Measurements from ENCODE around the gene IL17RB. TPM values are rescaled to one million over a fixed set of nuclear protein-coding genes. Genes with fewer than 3 reads are reported as not detected.

The IL17RB gene
- total RNA-seq, 1 donor from 2014 or later = 1.6 TPM

DNA sequence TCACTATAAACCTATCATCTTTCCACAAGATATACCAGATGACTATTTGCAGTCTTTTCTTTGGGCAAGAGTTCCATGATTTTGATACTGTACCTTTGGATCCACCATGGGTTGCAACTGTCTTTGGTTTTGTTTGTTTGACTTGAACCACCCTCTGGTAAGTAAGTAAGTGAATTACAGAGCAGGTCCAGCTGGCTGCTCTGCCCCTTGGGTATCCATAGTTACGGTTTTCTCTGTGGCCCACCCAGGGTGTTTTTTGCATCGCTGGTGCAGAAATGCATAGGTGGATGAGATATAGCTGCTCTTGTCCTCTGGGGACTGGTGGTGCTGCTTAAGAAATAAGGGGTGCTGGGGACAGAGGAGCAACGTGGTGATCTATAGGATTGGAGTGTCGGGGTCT is 33.9 kb upstream of the IL17RB start:
- H3K9ac ChIP-seq (ENCODE audit: low read depth in 1 of 3, low read length in 3 of 3) = no peak overlapping the region
- H3K27me3 ChIP-seq (ENCODE audit: control insufficient read depth in 3 of 3, insufficient read depth in 3 of 3, low read length in 3 of 3) = peaks cover 0 to 4% (median 2%) of the 10 kb centered on the region in 3 donors
- no peaks in the 10 kb centered on the region for H3K9me3 ChIP-seq (ENCODE audit: control insufficient read depth in 3 of 3, low read length in 3 of 3)
- peaks cover 0 to 3% (median 0%) of the 10 kb centered on the region in 3 donors for H3K36me3 ChIP-seq (ENCODE audit: control insufficient read depth in 3 of 3, insufficient read depth in 3 of 3, low read length in 3 of 3)
- H3K4me1 ChIP-seq (ENCODE audit: control insufficient read depth in 3 of 3, insufficient read depth in 3 of 3, low read length in 3 of 3) = peaks cover 0 to 4% (median 2%) of the 10 kb centered on the region in 3 donors
- no peak overlapping the region for H3K4me3 ChIP-seq (ENCODE audit: low read length in 3 of 3)
- no peak overlapping the region for H3K27ac ChIP-seq (ENCODE audit: low read depth, low read length)

DNA sequence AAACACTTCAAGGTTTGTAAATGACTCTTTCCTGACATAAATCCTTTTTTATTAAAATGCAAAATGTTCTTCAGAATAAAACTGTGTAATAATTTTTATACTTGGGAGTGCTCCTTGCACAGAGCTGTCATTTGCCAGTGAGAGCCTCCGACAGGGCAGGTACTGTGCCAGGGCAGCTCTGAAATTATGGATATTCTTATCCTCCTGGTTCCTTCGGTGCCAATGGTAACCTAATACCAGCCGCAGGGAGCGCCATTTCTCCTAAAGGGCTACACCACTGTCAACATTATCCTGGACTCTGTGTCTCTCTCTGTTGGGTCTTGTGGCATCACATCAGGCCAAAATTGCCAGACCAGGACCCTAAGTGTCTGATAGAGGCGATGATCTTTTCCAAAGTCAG is 33.1 kb upstream of the IL17RB start:
- peaks cover 0 to 6% (median 3%) of the 10 kb centered on the region in 3 donors for H3K36me3 ChIP-seq (ENCODE audit: control insufficient read depth in 3 of 3, insufficient read depth in 3 of 3, low read length in 3 of 3)

DNA sequence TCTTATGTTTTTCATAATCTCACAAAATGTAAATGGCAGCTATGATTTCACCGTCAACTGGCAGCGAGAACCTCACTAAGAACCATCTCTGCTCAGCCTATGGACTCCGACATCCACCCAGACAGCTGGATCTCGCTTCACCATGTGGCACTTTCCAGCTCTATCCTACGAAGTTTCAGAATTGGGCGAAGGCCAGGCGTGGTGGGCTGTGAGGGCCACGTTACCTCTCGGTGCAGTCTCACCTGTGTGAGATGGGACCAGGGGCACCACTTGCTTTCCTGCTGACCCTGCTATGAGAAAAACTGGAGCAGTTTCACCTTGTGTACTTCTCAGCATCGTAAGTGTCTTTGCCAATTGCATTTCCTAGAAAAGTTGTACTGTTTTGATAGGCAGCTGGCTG is 32.5 kb upstream of the IL17RB start:
- Histone ChIP-seq H3K4me1 (ENCODE audit: control insufficient read depth in 3 of 3, insufficient read depth in 3 of 3, low read length in 3 of 3) (peaks cover 0 to 4% (median 2%) of the 10 kb centered on the region in 3 donors), H3K27me3 (ENCODE audit: control insufficient read depth in 3 of 3, insufficient read depth in 3 of 3, low read length in 3 of 3) (peaks cover 0 to 2% (median under 1%) of the 10 kb centered on the region in 3 donors), H3K9me3 (ENCODE audit: control insufficient read depth in 3 of 3, low read length in 3 of 3) (no peaks in the 10 kb centered on the region), H3K27ac (ENCODE audit: low read depth, low read length) (no peak overlapping the region), H3K36me3 (ENCODE audit: control insufficient read depth in 3 of 3, insufficient read depth in 3 of 3, low read length in 3 of 3) (peaks cover 1 to 6% (median 4%) of the 10 kb centered on the region in 3 donors), H3K4me3 (ENCODE audit: low read length in 3 of 3) (no peak overlapping the region), H3K9ac (ENCODE audit: low read depth in 1 of 3, low read length in 3 of 3) (no peak overlapping the region)

More for the DNA sequence above, 33.1 kb upstream of the IL17RB start:
- no peak overlapping the region for H3K27ac ChIP-seq (ENCODE audit: low read depth, low read length)
- no peak overlapping the region for H3K9ac ChIP-seq (ENCODE audit: low read depth in 1 of 3, low read length in 3 of 3)
- H3K4me3 ChIP-seq (ENCODE audit: low read length in 3 of 3) = peak overlapping the region in 1 of 3 donors; percentile 11
- H3K27me3 ChIP-seq (ENCODE audit: control insufficient read depth in 3 of 3, insufficient read depth in 3 of 3, low read length in 3 of 3) = peaks cover 0 to 4% (median 2%) of the 10 kb centered on the region in 3 donors
- H3K9me3 ChIP-seq (ENCODE audit: control insufficient read depth in 3 of 3, low read length in 3 of 3) = no peaks in the 10 kb centered on the region
- peaks cover 0 to 4% (median 2%) of the 10 kb centered on the region in 3 donors for H3K4me1 ChIP-seq (ENCODE audit: control insufficient read depth in 3 of 3, insufficient read depth in 3 of 3, low read length in 3 of 3)

DNA sequence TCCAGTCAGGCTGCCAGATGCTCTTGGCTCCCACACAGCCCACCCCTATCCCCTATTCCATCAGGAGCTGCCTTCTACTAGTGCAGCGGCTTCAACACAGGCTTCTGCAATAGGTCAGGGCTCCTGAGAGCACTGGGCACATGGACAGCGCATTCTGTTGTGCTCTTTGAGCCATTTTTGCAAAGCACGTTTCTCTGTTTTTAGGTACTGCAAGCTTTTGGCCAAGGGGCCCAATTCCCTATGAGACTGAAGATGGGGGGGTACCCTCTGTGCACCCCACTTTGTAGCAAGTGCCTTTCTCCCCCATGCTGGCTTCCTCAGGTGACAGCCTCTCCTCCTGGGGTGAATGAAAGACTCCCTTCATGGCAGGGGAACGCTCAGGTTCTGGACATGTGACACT is 31.3 kb upstream of the IL17RB start:
- H3K4me3 ChIP-seq (ENCODE audit: low read length in 3 of 3) = no peak overlapping the region
- peaks cover 6 to 9% (median 6%) of the 10 kb centered on the region in 3 donors for H3K36me3 ChIP-seq (ENCODE audit: control insufficient read depth in 3 of 3, insufficient read depth in 3 of 3, low read length in 3 of 3)
- H3K9ac ChIP-seq (ENCODE audit: low read depth in 1 of 3, low read length in 3 of 3) = no peak overlapping the region
- no peaks in the 10 kb centered on the region for H3K9me3 ChIP-seq (ENCODE audit: control insufficient read depth in 3 of 3, low read length in 3 of 3)
- no peak overlapping the region for H3K27ac ChIP-seq (ENCODE audit: low read depth, low read length)
- peaks cover under 1 to 10% (median 6%) of the 10 kb centered on the region in 3 donors for H3K4me1 ChIP-seq (ENCODE audit: control insufficient read depth in 3 of 3, insufficient read depth in 3 of 3, low read length in 3 of 3)
- H3K27me3 ChIP-seq (ENCODE audit: control insufficient read depth in 3 of 3, insufficient read depth in 3 of 3, low read length in 3 of 3) = peaks cover 0 to 1% (median 0%) of the 10 kb centered on the region in 3 donors

DNA sequence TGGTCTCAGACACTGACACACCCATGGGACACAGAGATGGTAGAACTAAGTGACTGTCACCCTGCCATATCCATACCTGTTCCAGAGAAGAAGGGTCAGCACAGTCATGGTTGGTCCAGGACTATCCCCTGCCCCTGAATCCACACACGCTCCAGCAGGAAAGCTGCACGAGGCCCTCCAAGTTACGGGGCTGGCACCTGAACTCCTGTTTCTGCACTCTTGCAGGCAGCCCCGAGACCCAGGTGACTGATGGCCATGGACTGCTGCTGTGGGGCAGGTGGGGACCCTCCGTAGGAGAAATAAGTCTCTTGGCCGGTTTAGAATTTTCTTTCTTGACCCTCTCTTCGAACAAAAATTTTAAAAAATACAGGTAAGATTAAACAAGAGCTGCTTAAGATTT is 30.7 kb upstream of the IL17RB start:
- peaks cover 6 to 9% (median 6%) of the 10 kb centered on the region in 3 donors for H3K36me3 ChIP-seq (ENCODE audit: control insufficient read depth in 3 of 3, insufficient read depth in 3 of 3, low read length in 3 of 3)
- H3K4me3 ChIP-seq (ENCODE audit: low read length in 3 of 3) = no peak overlapping the region
- peaks cover 7 to 16% (median 11%) of the 10 kb centered on the region in 3 donors for H3K4me1 ChIP-seq (ENCODE audit: control insufficient read depth in 3 of 3, insufficient read depth in 3 of 3, low read length in 3 of 3)
- H3K27ac ChIP-seq (ENCODE audit: low read depth, low read length) = no peak overlapping the region
- no peaks in the 10 kb centered on the region for H3K27me3 ChIP-seq (ENCODE audit: control insufficient read depth in 3 of 3, insufficient read depth in 3 of 3, low read length in 3 of 3)
- no peaks in the 10 kb centered on the region for H3K9me3 ChIP-seq (ENCODE audit: control insufficient read depth in 3 of 3, low read length in 3 of 3)
- H3K9ac ChIP-seq (ENCODE audit: low read depth in 1 of 3, low read length in 3 of 3) = no peak overlapping the region

DNA sequence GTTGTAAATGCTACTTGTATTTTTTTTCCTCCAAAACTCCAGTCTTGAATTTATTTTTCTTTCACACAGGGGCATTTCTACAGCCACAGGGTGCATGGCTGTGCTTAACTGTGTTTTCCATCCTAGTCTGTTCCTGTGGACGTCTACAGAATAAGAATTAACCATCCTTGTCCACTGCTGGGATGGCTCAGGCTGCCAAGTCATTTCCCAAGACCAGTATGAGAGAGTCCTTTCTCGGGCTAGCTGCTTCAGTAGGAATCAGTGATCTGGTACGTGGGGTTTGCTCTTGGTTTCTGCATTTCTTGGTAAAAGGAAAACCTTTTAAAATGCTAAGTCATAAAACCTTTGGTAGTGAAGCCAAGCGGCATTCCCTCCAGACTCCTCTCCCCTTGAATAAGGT is 29.9 kb upstream of the IL17RB start:
- Histone ChIP-seq H3K4me1 (ENCODE audit: control insufficient read depth in 3 of 3, insufficient read depth in 3 of 3, low read length in 3 of 3) (peaks cover 8 to 24% (median 19%) of the 10 kb centered on the region in 3 donors), H3K9ac (ENCODE audit: low read depth in 1 of 3, low read length in 3 of 3) (no peak overlapping the region), H3K4me3 (ENCODE audit: low read length in 3 of 3) (no peak overlapping the region), H3K9me3 (ENCODE audit: control insufficient read depth in 3 of 3, low read length in 3 of 3) (no peaks in the 10 kb centered on the region), H3K36me3 (ENCODE audit: control insufficient read depth in 3 of 3, insufficient read depth in 3 of 3, low read length in 3 of 3) (peaks cover 6 to 9% (median 6%) of the 10 kb centered on the region in 3 donors), H3K27ac (ENCODE audit: low read depth, low read length) (no peak overlapping the region), H3K27me3 (ENCODE audit: control insufficient read depth in 3 of 3, insufficient read depth in 3 of 3, low read length in 3 of 3) (no peaks in the 10 kb centered on the region)

DNA sequence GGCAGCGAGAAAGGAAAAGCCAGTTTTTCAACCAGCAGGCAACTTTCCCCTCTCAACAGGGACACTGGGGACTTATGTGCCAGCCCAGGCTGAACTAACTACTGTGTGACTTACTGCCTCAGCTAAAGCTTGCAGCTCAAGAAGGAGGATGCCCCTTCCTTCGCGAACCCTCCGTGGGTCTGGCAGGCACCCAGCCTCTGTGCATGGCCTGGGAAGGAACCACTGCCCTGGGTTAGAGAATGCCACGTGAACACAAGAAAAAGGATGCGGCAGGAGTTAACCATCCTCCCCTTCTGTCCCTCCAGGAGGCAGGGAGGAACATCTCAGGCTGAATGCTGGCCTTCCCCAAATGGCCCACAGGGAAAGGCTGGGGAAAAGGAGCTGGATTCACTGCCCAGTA is 29.2 kb upstream of the IL17RB start:
- no peaks in the 10 kb centered on the region for H3K27me3 ChIP-seq (ENCODE audit: control insufficient read depth in 3 of 3, insufficient read depth in 3 of 3, low read length in 3 of 3)
- no peak overlapping the region for H3K4me3 ChIP-seq (ENCODE audit: low read length in 3 of 3)
- H3K9ac ChIP-seq (ENCODE audit: low read depth in 1 of 3, low read length in 3 of 3) = no peak overlapping the region
- no peaks in the 10 kb centered on the region for H3K9me3 ChIP-seq (ENCODE audit: control insufficient read depth in 3 of 3, low read length in 3 of 3)
- H3K4me1 ChIP-seq (ENCODE audit: control insufficient read depth in 3 of 3, insufficient read depth in 3 of 3, low read length in 3 of 3) = peaks cover 8 to 32% (median 23%) of the 10 kb centered on the region in 3 donors
- peaks cover 6 to 9% (median 6%) of the 10 kb centered on the region in 3 donors for H3K36me3 ChIP-seq (ENCODE audit: control insufficient read depth in 3 of 3, insufficient read depth in 3 of 3, low read length in 3 of 3)
- H3K27ac ChIP-seq (ENCODE audit: low read depth, low read length) = no peak overlapping the region

DNA sequence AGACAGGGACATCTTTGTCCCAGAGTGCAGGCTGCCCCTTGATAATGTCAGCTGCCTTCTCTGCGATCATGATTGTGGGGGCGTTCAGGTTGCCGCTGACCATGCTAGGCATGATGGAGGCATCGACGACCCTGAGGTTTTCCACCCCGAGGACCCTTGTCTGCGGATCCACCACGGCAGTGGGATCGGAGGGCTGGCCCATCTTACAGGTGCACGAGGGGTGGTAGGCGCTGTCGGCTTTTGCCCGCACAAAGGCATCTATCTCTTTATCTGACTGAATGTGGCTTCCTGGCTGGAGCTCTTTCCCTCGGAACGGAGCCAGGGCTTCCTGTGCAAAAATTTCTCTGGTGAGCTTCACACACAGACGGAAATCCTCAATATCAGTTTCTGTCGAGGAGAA is 28.6 kb upstream of the IL17RB start:
- Histone ChIP-seq H3K4me3 (ENCODE audit: low read length in 3 of 3) (no peak overlapping the region), H3K4me1 (ENCODE audit: control insufficient read depth in 3 of 3, insufficient read depth in 3 of 3, low read length in 3 of 3) (peaks cover 8 to 35% (median 23%) of the 10 kb centered on the region in 3 donors), H3K9me3 (ENCODE audit: control insufficient read depth in 3 of 3, low read length in 3 of 3) (no peaks in the 10 kb centered on the region), H3K27me3 (ENCODE audit: control insufficient read depth in 3 of 3, insufficient read depth in 3 of 3, low read length in 3 of 3) (no peaks in the 10 kb centered on the region), H3K36me3 (ENCODE audit: control insufficient read depth in 3 of 3, insufficient read depth in 3 of 3, low read length in 3 of 3) (peaks cover 6 to 9% (median 6%) of the 10 kb centered on the region in 3 donors), H3K9ac (ENCODE audit: low read depth in 1 of 3, low read length in 3 of 3) (no peak overlapping the region), H3K27ac (ENCODE audit: low read depth, low read length) (no peak overlapping the region)

DNA sequence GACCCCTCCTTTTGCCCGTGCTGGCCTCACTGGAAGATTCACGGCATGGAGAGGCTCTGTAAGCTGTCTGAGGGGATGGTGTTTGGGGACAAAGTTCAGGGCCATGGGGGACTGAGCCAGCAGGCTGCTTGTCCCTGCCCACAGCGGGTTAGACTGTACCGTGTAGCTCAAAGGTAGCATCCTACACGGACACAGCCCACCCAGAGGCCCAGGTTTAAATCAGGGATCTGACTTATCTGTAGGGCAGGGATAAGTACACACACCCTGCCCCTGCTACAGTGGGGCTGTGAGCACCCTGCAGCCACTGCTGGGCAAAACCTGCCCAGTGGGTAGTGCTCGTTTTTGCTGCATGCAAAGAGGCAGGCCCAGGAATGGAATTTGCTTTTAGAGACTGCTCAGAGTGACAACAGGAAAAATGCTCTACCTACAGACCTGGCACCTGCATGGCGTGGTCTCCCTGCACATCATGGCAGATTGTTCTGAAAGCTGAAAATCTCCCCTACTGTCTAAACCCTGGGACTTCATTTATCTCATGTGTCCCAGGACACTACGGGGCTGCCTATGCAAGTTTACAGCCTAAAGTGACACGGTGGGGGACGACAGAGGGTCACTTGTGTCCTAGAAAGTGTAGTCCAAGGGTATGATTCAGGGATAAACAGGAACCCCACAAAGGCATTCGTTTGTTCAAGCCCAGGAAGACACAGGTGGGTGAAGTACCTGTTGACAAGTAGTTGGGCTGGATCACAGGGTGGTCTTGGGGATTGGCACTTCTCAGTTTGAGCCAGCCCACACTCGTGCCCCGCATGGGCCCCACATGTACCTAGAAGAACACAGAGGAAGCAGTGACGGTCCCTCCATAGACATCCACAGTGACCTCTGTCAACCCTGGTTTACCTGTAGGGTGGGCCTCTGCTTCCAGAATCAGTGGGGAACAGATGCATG is 27.9 kb upstream of the IL17RB start:
- H3K36me3 ChIP-seq (ENCODE audit: control insufficient read depth in 3 of 3, insufficient read depth in 3 of 3, low read length in 3 of 3) = peaks cover 6 to 9% (median 6%) of the 10 kb centered on the region in 3 donors
- H3K9ac ChIP-seq (ENCODE audit: low read depth in 1 of 3, low read length in 3 of 3) = no peak overlapping the region

More for the DNA sequence above, 27.9 kb upstream of the IL17RB start:
- no peaks in the 10 kb centered on the region for H3K9me3 ChIP-seq (ENCODE audit: control insufficient read depth in 3 of 3, low read length in 3 of 3)
- H3K4me1 ChIP-seq (ENCODE audit: control insufficient read depth in 3 of 3, insufficient read depth in 3 of 3, low read length in 3 of 3) = peaks cover 8 to 30% (median 21%) of the 10 kb centered on the region in 3 donors
- H3K27me3 ChIP-seq (ENCODE audit: control insufficient read depth in 3 of 3, insufficient read depth in 3 of 3, low read length in 3 of 3) = no peaks in the 10 kb centered on the region
- no peak overlapping the region for H3K27ac ChIP-seq (ENCODE audit: low read depth, low read length)
- H3K4me3 ChIP-seq (ENCODE audit: low read length in 3 of 3) = no peak overlapping the region

Measured in skeletal muscle tissue (tissue), 4 donors.